ENCODE results near the gene DCDC2C.

The DCDC2C gene

GRCh38 chr2:3674066-3674845 lies 29.1 kb upstream of the DCDC2C start:
- DNase-seq: no peak

GRCh38 chr2:3675687-3676086 lies 27.7 kb upstream of the DCDC2C start:
- DNase-seq: no peak

- no peak for DNase-seq
Measured at GRCh38 chr2:3677436-3677835, 25.9 kb upstream of the DCDC2C start.

GRCh38 chr2:3678212-3678611 lies 25.2 kb upstream of the DCDC2C start:
- DNase-seq: no peak

- no peak for DNase-seq
Measured at GRCh38 chr2:3679180-3679579, 24.2 kb upstream of the DCDC2C start.

GRCh38 chr2:3679616-3680393 lies 23.6 kb upstream of the DCDC2C start:
- no peak for DNase-seq

- no peak for DNase-seq
Measured at GRCh38 chr2:3680548-3681345, 22.6 kb upstream of the DCDC2C start.

GRCh38 chr2:3681625-3682024 lies 21.8 kb upstream of the DCDC2C start:
- DNase-seq: no peak

- DNase-seq: no peak
Measured at GRCh38 chr2:3682811-3683210, 20.6 kb upstream of the DCDC2C start.

GRCh38 chr2:3683748-3684454 lies 19.5 kb upstream of the DCDC2C start:
- no peak for DNase-seq

- DNase-seq: no peak
Measured at GRCh38 chr2:3689998-3690748, 13.2 kb upstream of the DCDC2C start.

GRCh38 chr2:3692375-3692774 lies 11.0 kb upstream of the DCDC2C start:
- no peak for DNase-seq

- no peak for DNase-seq
Measured at GRCh38 chr2:3696545-3696944, 6.8 kb upstream of the DCDC2C start.

GRCh38 chr2:3701071-3701470 lies 2.3 kb upstream of the DCDC2C start:
- DNase-seq: no peak

GRCh38 chr2:3703757-3704355 lies 481 bp downstream of the DCDC2C start:
- no peak for DNase-seq

GRCh38 chr2:3704692-3705091 lies 1.3 kb downstream of the DCDC2C start:
- no peak for DNase-seq

- DNase-seq: no peak
Measured at GRCh38 chr2:3705782-3706181, 2.4 kb downstream of the DCDC2C start.

GRCh38 chr2:3706892-3707291 lies 3.5 kb downstream of the DCDC2C start:
- DNase-seq: no peak

- no peak for DNase-seq
Measured at GRCh38 chr2:3708576-3708975, 5.2 kb downstream of the DCDC2C start.

- DNase-seq: no peak
Measured at GRCh38 chr2:3709225-3709624, 5.8 kb downstream of the DCDC2C start.

GRCh38 chr2:3712424-3712823 lies 9.0 kb downstream of the DCDC2C start:
- no peak for DNase-seq

All from stimulated activated naive CD4-positive, alpha-beta T cell (primary cell).